ENCODE data around the gene COLQ.
"Not testable (repeated sequence)": the region's sequence is repeated elsewhere in the genome, so short reads cannot be mapped to it uniquely, and the experiment has no call there.

The COLQ gene

DNA sequence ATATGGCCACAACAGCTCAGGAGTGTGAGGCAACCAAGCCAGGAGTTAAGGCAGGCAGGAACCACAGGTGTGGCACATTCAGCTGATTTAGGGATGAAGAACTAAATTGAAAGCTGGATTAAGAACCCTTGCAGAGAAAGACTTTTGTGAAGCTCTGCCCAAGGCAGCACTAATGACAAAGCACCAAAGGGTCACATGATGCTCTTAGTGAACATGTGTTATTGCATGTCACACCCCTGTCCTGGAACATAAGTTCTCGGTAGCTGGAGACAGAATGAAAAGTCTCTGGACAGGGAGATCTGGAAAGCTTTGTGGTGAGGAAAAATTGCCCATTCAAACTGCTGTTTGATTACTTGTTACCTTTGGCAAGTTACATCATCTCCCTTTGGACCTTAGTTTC is 90.9 kb downstream of the COLQ start:
- Histone ChIP-seq H3K9ac (ENCODE audit: low read depth, low read length) (no peak overlapping the region), H3K27me3 (ENCODE audit: control insufficient read depth, insufficient read depth, low read length) (no peaks in the 10 kb centered on the region), H3K36me3 (ENCODE audit: control insufficient read depth, insufficient read depth, low read length) (peaks cover 5% of the 10 kb centered on the region), H3K9me3 (ENCODE audit: control insufficient read depth, insufficient read depth, low read length) (no peaks in the 10 kb centered on the region), H3K4me3 (ENCODE audit: low read depth, low read length) (no peak overlapping the region), H3K4me1 (ENCODE audit: control insufficient read depth, insufficient read depth, low read length) (no peaks in the 10 kb centered on the region)

DNA sequence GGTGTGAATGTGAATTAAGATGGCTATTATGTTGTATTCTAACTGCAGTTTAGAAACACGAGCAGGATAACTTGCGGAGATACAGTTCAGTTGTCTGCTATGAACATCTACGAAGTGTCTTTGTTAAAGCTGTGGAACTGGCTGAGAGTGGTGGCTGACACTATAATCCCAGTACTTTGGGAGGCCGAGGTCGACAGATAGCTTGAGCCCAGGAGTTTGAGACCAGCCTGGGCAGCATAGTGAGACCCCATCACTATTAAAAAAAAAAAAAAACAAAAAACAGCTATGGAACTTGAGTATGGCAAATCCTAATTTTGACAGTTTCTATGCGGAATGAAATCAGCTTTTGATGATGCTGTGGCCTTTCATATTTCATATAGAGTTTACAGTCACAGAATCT is 92.4 kb downstream of the COLQ start:
- Histone ChIP-seq H3K36me3 (ENCODE audit: control insufficient read depth, insufficient read depth, low read length) (no peaks in the 10 kb centered on the region), H3K4me3 (ENCODE audit: low read depth, low read length) (no peak overlapping the region), H3K27me3 (ENCODE audit: control insufficient read depth, insufficient read depth, low read length) (no peaks in the 10 kb centered on the region), H3K4me1 (ENCODE audit: control insufficient read depth, insufficient read depth, low read length) (no peaks in the 10 kb centered on the region), H3K9ac (ENCODE audit: low read depth, low read length) (no peak overlapping the region), H3K9me3 (ENCODE audit: control insufficient read depth, insufficient read depth, low read length) (no peaks in the 10 kb centered on the region)

DNA sequence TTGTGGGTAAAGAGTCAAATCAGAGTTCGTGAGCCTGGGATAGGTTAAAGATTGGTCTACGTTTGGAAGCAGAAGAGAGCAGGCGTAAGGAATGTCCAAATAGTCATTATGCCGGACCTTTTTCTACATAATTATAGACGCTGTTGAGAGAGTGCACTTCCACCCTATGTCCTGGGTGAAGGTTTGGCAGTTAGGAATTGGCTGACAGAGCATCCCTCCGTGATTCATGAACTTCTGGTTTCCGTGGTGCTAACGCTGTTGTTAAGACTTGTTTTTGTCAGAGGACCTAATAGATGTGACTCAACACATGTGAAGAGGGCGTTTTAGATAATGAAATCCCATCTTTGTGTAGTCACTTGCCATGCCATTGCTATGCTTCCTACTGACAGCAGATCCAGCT is 93.0 kb downstream of the COLQ start:
- Histone ChIP-seq H3K9ac (ENCODE audit: low read depth, low read length) (no peak overlapping the region), H3K4me1 (ENCODE audit: control insufficient read depth, insufficient read depth, low read length) (no peaks in the 10 kb centered on the region), H3K36me3 (ENCODE audit: control insufficient read depth, insufficient read depth, low read length) (no peaks in the 10 kb centered on the region), H3K27me3 (ENCODE audit: control insufficient read depth, insufficient read depth, low read length) (no peaks in the 10 kb centered on the region), H3K4me3 (ENCODE audit: low read depth, low read length) (peak overlapping the region; percentile 95), H3K9me3 (ENCODE audit: control insufficient read depth, insufficient read depth, low read length) (no peaks in the 10 kb centered on the region)

DNA sequence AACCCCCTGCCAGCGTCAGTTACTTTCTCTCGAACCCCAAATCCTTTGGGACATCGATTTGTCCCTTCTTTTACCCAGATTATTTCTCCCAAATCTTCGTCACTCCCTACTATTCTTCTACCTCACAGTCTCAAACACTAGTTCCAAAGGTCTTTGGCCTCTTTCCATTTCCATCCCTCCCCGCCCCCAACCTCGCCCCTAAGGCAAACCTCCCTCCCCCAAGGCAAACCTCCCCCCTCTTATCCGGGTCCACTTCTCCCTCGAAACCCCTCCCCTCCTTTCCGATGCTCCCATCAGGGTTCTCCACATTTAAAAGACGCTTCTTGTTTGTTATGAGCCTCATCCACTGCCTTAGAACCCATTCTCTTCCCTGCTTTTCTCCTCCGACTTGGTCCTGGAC is 93.5 kb downstream of the COLQ start:
- Histone ChIP-seq H3K4me1 (ENCODE audit: control insufficient read depth, insufficient read depth, low read length) (no peaks in the 10 kb centered on the region), H3K27me3 (ENCODE audit: control insufficient read depth, insufficient read depth, low read length) (no peaks in the 10 kb centered on the region), H3K9me3 (ENCODE audit: control insufficient read depth, insufficient read depth, low read length) (no peaks in the 10 kb centered on the region), H3K9ac (ENCODE audit: low read depth, low read length) (peak overlapping the region; percentile 98), H3K36me3 (ENCODE audit: control insufficient read depth, insufficient read depth, low read length) (no peaks in the 10 kb centered on the region), H3K4me3 (ENCODE audit: low read depth, low read length) (peak overlapping the region; percentile 95)

DNA sequence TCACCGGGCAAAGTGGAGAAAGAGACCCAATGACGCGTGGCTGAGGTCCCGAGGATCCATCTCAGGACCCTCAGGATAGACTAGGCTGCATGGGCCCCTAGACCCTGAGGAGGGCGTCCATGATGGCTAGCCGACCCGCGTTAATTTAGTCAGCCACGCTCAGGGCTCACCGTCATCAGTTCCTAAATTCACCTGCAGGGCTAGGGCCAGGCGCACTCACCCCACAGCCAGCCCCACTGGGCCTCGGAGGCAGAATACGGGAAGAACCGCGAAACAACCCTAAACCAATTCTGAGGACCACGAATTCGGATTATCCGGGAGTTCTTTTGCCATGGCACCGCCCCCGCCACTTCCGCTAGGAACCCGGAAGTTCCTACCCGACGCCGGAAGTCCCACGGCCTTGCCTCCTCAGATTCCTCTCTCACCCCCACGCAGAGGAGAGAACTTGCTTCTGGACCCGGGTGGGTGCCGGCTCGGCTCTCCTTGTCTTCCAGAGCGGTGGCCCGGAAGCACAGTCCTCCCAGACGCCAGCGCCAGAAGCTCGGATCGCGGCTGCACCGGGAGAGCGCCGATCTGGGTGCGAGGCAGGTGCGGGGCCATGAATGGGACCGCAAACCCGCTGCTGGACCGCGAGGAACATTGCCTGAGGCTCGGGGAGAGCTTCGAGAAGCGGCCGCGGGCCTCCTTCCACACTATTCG is 94.2 kb downstream of the COLQ start, which contains the start of the genes EAF1 and METTL6:
TSS of gene EAF1 (plus strand) at position 417 of the 699 bp plus-strand sequence. CDS start at position 599, 182 bp downstream.
TSS of gene METTL6 (minus strand) at position 363 of the 699 bp plus-strand sequence. CDS start 1,033 bp downstream, outside the sequence.
- H3K36me3 ChIP-seq (ENCODE audit: control insufficient read depth, insufficient read depth, low read length) = no peaks in the 10 kb centered on the region
- no peaks in the 10 kb centered on the region for H3K27me3 ChIP-seq (ENCODE audit: control insufficient read depth, insufficient read depth, low read length)
- peak within 1 kb of the TSS; percentile 98 for H3K9ac ChIP-seq (ENCODE audit: low read depth, low read length)
- peak within 1 kb of the TSS; percentile 95 for H3K4me3 ChIP-seq (ENCODE audit: low read depth, low read length)
- H3K9me3 ChIP-seq (ENCODE audit: control insufficient read depth, insufficient read depth, low read length) = no peaks in the 10 kb centered on the region
- H3K4me1 ChIP-seq (ENCODE audit: control insufficient read depth, insufficient read depth, low read length) = no peaks in the 10 kb centered on the region

DNA sequence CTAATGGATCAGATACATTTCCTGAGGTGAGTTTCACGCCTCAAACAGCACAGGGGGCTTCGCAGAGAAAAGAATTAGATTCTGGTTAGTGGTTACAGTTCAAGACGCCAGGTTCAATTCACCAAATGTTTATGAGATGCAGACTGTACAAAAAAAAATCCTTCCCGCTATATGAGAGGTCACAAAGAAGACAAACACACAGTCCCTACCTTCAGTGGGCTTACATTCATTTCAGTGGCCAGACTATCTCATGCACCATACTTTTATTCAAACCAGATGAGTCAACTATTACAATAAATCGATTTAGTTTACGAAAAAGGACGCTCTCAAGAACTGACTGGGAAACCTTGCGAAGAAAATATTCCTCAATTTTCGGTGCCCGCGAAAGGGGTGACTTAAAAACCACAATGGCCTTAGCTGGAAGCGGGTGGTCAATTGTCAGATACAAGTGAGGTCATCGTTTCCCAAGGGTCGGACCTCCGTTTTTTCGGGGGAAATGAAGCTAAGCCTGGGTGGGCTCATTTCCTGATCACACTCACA is 94.9 kb downstream of the COLQ start:
- Histone ChIP-seq H3K4me3 (ENCODE audit: low read depth, low read length) (peak overlapping the region; percentile 95), H3K4me1 (ENCODE audit: control insufficient read depth, insufficient read depth, low read length) (no peaks in the 10 kb centered on the region), H3K27me3 (ENCODE audit: control insufficient read depth, insufficient read depth, low read length) (no peaks in the 10 kb centered on the region), H3K36me3 (ENCODE audit: control insufficient read depth, insufficient read depth, low read length) (no peaks in the 10 kb centered on the region), H3K9me3 (ENCODE audit: control insufficient read depth, insufficient read depth, low read length) (no peaks in the 10 kb centered on the region), H3K9ac (ENCODE audit: low read depth, low read length) (peak overlapping the region; percentile 98)

DNA sequence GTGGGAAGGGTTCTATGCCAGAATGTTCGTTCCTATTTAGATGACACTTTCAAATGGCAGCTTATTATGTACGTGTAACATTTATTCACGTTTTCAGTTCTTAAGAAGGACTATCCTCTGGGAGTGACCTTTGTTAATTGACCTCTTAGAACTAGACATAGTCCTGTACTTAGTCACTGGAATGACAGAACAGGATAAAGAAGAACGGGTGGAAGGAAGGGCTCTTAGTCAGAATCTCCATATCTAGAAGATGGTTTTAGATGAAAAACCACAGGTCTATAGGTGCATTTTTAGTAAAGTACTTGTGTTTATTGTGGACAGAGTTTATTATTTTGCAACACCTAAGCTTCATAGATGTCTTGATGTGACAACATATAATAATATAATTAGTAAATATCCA is 100.6 kb downstream of the COLQ start:
- no peaks in the 10 kb centered on the region for H3K27me3 ChIP-seq (ENCODE audit: control insufficient read depth, insufficient read depth, low read length)
- no peaks in the 10 kb centered on the region for H3K4me1 ChIP-seq (ENCODE audit: control insufficient read depth, insufficient read depth, low read length)
- H3K36me3 ChIP-seq (ENCODE audit: control insufficient read depth, insufficient read depth, low read length) = no peaks in the 10 kb centered on the region
- H3K9me3 ChIP-seq (ENCODE audit: control insufficient read depth, insufficient read depth, low read length) = no peaks in the 10 kb centered on the region
- H3K9ac ChIP-seq (ENCODE audit: low read depth, low read length) = no peak overlapping the region
- H3K4me3 ChIP-seq (ENCODE audit: low read depth, low read length) = no peak overlapping the region

DNA sequence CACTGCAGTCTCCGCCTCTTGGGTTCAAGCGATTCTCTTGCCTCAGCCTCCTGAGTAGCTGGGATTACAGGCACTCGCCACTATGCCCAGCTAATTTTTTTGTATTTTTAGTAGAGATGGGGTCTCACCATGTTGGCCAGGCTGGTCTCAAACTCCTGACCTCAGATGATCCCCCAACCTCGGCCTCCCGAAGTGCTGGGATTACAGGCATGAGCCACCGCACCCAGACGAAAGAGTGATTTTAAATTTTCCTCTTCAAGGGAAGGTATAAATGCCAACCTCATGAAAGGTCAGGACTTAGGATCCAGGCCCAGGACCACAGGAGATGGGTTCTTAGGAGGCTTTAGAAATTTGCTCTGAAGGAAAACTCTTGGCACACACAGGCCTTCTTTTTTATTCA is 110.5 kb downstream of the COLQ start:
- H3K36me3 ChIP-seq (ENCODE audit: control insufficient read depth, insufficient read depth, low read length) = peaks cover 19% of the 10 kb centered on the region
- not testable (repeated sequence) for H3K27me3 ChIP-seq (ENCODE audit: control insufficient read depth, insufficient read depth, low read length); H3K4me1 ChIP-seq (ENCODE audit: control insufficient read depth, insufficient read depth, low read length); H3K9ac ChIP-seq (ENCODE audit: low read depth, low read length); H3K4me3 ChIP-seq (ENCODE audit: low read depth, low read length); H3K9me3 ChIP-seq (ENCODE audit: control insufficient read depth, insufficient read depth, low read length)

DNA sequence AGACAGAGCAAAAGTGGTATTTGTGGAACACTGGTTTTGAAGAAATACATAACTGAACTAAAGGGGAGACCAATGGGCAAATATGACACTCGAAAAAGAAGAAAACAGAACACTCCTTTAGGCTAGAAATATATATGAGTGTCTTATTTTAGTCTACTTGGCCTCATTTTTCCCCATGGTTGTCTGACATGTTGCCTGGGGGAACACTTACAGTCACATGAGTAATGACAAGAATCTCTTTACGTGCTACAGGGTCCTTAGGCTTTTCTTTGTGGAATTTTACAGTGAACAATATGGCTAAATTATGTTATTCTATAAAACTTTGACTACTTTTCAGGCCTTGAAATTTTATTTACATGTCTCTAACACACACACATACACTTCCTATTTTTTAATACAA is 111.7 kb downstream of the COLQ start:
- H3K4me1 ChIP-seq (ENCODE audit: control insufficient read depth, insufficient read depth, low read length) = no peaks in the 10 kb centered on the region
- H3K9me3 ChIP-seq (ENCODE audit: control insufficient read depth, insufficient read depth, low read length) = no peaks in the 10 kb centered on the region
- no peak overlapping the region for H3K9ac ChIP-seq (ENCODE audit: low read depth, low read length)
- H3K36me3 ChIP-seq (ENCODE audit: control insufficient read depth, insufficient read depth, low read length) = peaks cover 10% of the 10 kb centered on the region
- no peaks in the 10 kb centered on the region for H3K27me3 ChIP-seq (ENCODE audit: control insufficient read depth, insufficient read depth, low read length)
- H3K4me3 ChIP-seq (ENCODE audit: low read depth, low read length) = no peak overlapping the region

DNA sequence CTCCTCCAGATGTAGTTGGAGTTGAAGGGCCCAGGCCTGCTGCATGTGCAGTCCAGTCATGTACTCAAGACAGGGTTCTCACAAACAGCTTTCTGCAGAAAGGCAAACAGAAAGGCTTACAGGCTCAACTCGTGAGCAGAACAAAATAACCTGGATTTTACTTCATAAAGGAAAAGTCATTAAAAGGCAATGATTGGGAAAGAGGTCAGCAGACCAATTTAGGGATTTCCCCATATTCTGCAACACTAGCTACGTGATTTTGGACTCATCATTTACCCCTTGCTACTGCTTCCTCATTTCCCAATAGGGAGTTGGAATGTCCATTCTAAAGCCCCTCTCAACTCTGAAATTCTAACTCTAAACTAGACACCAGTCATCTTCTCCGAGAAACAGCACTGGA is 112.3 kb downstream of the COLQ start:
- Histone ChIP-seq H3K27me3 (ENCODE audit: control insufficient read depth, insufficient read depth, low read length) (no peaks in the 10 kb centered on the region), H3K4me1 (ENCODE audit: control insufficient read depth, insufficient read depth, low read length) (no peaks in the 10 kb centered on the region), H3K36me3 (ENCODE audit: control insufficient read depth, insufficient read depth, low read length) (peaks cover 6% of the 10 kb centered on the region)

DNA sequence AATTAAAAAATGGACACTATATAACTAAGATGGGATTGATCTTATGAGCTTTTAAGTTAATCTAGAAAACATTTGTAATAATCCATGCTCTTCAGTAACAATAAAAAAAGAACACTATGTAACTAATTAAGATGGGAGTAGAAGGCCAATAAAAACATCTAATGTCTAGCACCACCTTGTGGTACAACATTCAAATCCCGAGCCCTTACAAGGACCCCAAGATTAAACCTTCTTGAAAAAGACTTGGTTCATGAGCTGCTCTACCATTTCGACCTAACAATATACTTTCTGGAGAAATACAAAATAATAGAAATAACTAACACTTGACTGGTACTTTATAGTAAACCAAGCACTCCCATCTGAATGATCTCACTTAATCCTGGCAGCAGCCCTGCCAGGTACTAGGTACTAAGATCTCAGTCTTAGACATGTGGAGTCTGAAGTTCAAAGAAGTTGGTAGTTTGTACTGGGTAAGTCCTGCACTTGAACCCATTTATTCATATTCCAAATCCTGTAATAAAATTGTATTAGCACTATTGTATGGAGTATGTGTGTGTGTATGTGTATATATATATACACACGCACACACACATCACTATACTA is 116.0 kb downstream of the COLQ start:
- no peaks in the 10 kb centered on the region for H3K27me3 ChIP-seq (ENCODE audit: control insufficient read depth, insufficient read depth, low read length)
- H3K4me3 ChIP-seq (ENCODE audit: low read depth, low read length) = no peak overlapping the region
- no peaks in the 10 kb centered on the region for H3K9me3 ChIP-seq (ENCODE audit: control insufficient read depth, insufficient read depth, low read length)
- H3K4me1 ChIP-seq (ENCODE audit: control insufficient read depth, insufficient read depth, low read length) = no peaks in the 10 kb centered on the region
- no peak overlapping the region for H3K9ac ChIP-seq (ENCODE audit: low read depth, low read length)
- peaks cover 5% of the 10 kb centered on the region for H3K36me3 ChIP-seq (ENCODE audit: control insufficient read depth, insufficient read depth, low read length)

More for the DNA sequence above, 112.3 kb downstream of the COLQ start:
- H3K9me3 ChIP-seq (ENCODE audit: control insufficient read depth, insufficient read depth, low read length) = no peaks in the 10 kb centered on the region
- no peak overlapping the region for H3K4me3 ChIP-seq (ENCODE audit: low read depth, low read length)
- no peak overlapping the region for H3K9ac ChIP-seq (ENCODE audit: low read depth, low read length)

DNA sequence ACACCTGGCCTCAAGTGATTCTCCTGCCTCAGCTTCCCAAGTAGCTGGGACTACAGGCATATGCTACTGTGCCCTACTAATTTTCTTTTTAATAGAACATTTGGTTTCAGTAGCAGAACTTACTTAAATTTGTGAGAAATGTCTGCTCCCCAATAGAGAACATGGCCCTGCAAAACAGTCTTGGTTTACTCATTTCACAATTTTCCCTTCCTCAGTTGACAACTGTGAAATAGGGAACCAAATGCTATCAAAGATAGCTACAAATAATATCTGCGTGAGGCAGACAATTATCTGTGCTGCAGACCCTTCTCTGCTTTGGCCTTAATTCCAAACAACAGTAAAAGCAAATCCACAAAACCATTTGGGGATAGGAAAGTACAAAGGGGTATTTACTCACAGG is 116.7 kb downstream of the COLQ start:
- Histone ChIP-seq H3K4me1 (ENCODE audit: control insufficient read depth, insufficient read depth, low read length) (no peaks in the 10 kb centered on the region), H3K36me3 (ENCODE audit: control insufficient read depth, insufficient read depth, low read length) (peaks cover 2% of the 10 kb centered on the region), H3K9me3 (ENCODE audit: control insufficient read depth, insufficient read depth, low read length) (no peaks in the 10 kb centered on the region)

More for the DNA sequence above, 116.7 kb downstream of the COLQ start:
- Histone ChIP-seq H3K4me3 (ENCODE audit: low read depth, low read length) (no peak overlapping the region), H3K9ac (ENCODE audit: low read depth, low read length) (no peak overlapping the region), H3K27me3 (ENCODE audit: control insufficient read depth, insufficient read depth, low read length) (no peaks in the 10 kb centered on the region)

All from iPS-15b (cell line).